Stimulated activated naive CD4-positive, alpha-beta T cell treated with Interleukin-2 at 50 U/mL for 16 hours (primary cell): ENCODE data around the gene CNOT6.
A peak's percentile ranks its signal among the peaks of the same experiment; 100 is the strongest.
"Not testable (repeated sequence)": the region's sequence is repeated elsewhere in the genome, so short reads cannot be mapped to it uniquely, and the experiment has no call there.

ENCODE experiments used
- DNase-seq: peaks from one replicate; lab custom pipeline; 2025; lab: John Stamatoyannopoulos, UW

The CNOT6 gene

GRCh38 chr5:180519098-180519497 is 24.9 kb downstream of the CNOT6 start:
- no peak for DNase-seq

- DNase-seq: no peak
These were observed 26.9 kb downstream of the CNOT6 start for GRCh38 chr5:180521101-180521500.

GRCh38 chr5:180521591-180521990 is 27.4 kb downstream of the CNOT6 start:
- DNase-seq: no peak

GRCh38 chr5:180522330-180522729 is 28.2 kb downstream of the CNOT6 start:
- DNase-seq: no peak

DNA sequence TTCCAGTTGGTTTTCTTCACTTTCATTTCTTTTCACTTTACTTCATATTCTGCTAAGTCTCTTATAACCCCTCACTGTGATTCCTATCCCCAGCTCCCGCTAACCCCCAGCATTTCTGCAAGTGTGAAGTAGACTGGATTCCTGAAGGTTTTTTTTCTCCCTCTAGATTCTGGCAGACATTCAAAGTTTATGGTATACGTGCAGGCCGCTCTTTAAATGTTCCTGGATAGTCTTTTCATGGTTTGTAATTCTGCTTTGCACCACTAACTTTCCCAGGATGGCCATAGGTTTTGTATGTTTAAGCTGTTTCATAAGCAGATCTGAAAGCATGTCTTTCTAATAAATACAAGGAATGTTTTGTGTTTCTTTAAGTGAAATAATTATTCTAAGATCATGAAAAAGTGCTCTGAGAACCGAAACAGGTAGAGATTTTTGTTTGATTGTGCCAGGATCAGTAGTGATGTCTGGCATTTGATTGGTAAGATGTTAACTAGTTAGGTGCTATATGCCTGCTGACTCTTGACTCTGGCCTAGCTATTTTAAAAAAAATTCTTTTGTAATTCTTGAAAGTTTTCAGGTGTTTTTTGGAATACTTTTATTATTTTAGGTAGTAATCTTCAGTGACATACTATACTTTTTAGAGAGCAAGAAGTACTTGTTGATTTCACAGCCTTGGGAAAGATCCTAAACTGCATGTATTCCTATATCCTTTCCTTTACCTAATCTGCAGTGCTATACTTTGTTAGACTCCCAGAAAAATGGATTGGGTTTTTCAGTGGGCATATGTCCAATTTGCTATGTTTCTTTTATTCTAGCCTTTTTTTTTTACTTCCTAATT is 29.7 kb downstream of the CNOT6 start:
- no peak for DNase-seq

DNA sequence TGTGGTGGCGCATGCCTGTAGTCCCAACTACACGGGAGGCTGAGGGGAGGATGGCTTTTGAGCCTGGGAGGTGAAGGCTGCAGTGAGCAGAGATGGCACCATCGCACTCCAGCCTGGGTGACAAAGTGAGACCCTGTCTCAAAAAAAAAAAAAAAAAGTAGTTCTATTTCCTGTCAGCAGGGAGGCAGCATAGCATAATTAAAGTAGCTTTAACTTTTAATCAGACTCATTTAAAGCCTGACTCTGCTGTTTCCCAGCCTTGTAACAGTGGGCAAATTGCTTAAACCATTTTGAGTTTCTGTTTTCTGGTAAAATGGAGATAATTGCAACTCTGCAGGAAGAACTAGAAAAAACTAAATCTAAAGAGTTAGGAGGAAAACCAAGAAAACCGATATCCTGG is 31.2 kb downstream of the CNOT6 start:
- DNase-seq: no peak

DNA sequence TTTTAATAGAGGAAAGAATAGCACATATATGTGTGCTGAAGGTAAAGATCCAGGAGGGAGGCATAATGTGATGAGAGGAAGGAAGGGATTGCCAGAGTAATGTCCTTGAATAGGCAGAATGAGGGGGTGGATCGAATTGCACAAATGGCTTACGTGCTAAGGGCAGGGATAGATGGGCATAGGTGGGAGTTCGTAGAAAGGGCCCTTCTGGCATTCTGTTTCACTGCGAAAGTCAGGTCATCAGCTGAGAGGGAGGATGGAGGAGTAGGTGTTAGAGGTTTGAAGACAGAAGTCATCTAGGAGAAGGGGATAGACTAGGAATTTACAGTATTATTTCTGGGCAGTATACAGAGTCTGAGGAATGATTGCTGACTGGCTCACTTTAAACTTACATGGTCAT is 32.1 kb downstream of the CNOT6 start:
- DNase-seq: no peak

- DNase-seq: no peak
These were observed 33.5 kb downstream of the CNOT6 start for GRCh38 chr5:180527659-180528058.

- not testable (repeated sequence) for DNase-seq
These were observed 36.9 kb downstream of the CNOT6 start for GRCh38 chr5:180531036-180531585.

GRCh38 chr5:180532268-180532667 is 38.1 kb downstream of the CNOT6 start:
- DNase-seq: no peak

DNA sequence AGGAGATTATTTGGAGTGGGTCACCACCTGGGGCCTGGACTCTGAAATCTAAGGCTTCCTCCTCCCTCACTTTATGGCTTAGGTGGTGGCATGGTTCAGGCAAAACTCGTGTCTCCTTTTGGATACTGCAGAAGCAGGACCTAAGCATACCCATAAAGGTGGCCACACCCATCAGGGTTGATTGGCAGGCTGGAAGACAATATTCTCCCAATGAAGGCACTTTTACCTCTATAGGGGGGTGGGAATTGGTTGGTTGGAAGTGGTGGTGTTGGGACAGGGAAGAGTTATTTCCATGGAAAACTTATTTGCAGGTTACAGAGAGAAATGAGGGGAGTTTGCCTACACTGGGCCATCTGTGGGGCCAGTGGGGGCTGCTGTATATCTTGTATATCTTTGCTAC is 39.7 kb downstream of the CNOT6 start:
- no peak for DNase-seq

- DNase-seq: no peak
These were observed 41.4 kb downstream of the CNOT6 start for GRCh38 chr5:180535573-180535972.

- DNase-seq: no peak
These were observed 46.0 kb downstream of the CNOT6 start for GRCh38 chr5:180540050-180540694.

GRCh38 chr5:180541710-180542109 is 47.5 kb downstream of the CNOT6 start:
- no peak for DNase-seq

DNA sequence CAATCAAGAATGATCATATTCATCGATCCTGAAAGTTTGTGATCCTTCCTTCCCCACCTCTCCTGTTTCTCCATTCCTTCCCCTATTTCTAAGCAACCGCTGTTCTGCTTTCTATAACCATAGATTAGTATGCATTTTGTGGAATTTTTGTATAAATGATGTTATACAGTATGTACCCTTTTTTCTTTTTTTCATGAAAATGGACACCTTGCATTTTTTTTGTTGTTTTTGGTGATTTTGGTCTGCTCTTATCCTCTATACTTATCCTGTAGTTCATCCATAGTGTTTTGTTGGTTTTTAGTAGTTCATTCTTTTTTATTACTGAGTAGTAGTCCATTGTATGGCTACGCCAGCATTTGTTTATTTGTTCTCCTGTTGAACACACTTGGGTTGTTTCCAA is 51.1 kb downstream of the CNOT6 start:
- no peak for DNase-seq

DNA sequence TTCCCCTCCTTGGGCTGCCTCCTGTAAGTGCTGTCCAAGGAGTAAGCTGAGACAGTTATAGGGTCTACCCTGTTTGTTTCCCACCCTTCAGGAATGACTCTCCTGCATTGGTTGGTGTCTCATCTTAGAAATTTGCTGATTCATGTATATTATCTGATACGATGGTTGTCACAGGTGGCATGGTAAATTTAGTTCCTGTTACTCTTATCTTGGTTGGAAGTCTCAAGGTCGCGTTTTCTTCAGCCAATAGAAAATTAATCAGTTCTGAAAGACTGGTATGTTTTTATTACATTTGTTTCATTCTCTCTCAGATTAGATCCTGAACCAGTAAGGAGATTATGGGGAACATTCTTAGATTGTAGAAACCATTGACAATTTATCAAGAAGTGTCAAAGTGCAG is 54.4 kb downstream of the CNOT6 start:
- DNase-seq: no peak

DNA sequence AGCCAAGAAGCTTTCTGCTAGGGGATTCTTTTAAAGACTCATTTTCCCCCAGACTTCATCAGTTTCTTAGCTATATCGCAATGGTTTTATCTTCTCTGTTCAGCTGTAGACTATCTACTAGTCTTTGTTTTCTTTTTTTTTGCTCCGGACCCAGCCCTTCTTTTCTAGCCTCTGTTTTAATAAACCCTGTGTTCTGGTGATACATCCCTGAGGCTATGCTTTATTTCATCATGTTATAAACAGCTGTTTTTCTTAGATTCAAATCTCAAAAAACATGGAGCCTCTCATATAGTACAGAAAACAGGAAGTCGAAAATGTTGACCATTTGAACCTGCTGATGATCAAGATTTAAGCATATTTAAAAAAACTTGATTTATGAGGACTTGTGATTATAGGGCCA is 59.4 kb downstream of the CNOT6 start:
- DNase-seq: no peak

- no peak for DNase-seq
These were observed 61.2 kb downstream of the CNOT6 start for GRCh38 chr5:180555168-180555921.

DNA sequence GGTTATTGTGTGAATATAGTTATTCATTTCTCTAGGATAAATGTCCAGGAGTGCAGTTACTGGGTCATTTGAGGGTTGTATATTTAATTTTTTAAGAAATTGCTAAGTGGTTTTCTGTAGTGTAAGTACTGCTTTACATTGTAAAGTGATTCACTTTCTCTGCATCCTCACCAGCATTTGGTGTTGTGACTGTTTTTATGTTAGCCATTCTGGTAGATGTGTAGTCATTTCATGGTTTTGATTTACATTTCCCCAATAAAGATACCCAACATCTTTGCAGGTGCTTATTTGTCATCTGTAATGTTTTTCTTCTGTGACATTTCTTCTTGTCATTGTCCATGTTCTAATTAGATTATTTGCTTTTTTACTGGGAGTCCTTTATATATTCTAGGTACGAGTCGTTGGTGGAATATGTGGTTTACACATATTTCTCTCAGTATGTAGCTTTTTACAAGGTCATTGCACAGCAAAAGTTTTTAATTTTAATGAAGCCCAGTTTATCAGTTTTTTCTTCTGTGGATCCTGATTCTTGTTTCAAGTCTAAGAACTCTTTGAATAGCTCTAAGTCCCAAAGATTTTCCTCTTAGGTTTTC is 63.1 kb downstream of the CNOT6 start:
- no peak for DNase-seq

GRCh38 chr5:180558232-180558631 is 64.1 kb downstream of the CNOT6 start:
- DNase-seq: no peak

DNA sequence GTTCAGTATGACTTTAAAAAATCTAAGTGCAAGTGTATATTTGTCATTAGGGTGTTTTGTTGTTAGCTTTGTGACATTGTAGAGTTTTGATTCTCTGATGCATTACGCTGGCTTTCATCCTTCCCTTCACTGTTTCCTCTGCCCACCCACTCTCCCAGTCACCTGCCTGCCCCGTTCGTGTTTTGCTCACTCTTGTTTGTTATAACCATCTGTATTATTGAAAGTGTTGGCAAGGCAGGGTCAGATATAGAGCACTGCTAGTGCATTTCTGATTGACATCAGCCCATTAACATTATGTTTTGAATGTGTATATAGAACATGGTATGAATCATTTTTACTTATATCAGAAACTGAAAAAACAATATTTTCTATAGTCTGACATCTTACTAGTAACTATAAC is 69.8 kb downstream of the CNOT6 start:
- DNase-seq: peak; percentile 4

- no peak for DNase-seq
These were observed 74.7 kb downstream of the CNOT6 start for GRCh38 chr5:180568914-180569313.
